H9 (cell line): ENCODE measurements around the gene DTNBP1. TPM values are rescaled to one million over a fixed set of nuclear protein-coding genes. Genes with fewer than 3 reads are reported as not detected.

Experiments
- DNase-seq: peaks from one replicate; pipeline ENCODE4 v3.0.0-alpha.2; 2017
- H2AFZ ChIP-seq: one replicate; pipeline ENCODE4 v1.6.1; 2013; ENCODE audit warnings: mild to moderate bottlenecking, low read length, control low read depth, moderate library complexity
- H2AK5ac ChIP-seq: 2 replicates; pipeline ENCODE4 v1.6.1; 2013; ENCODE audit warnings: low read length, control low read depth, mixed read lengths; ENCODE audit not compliant: insufficient read length
- H2BK120ac ChIP-seq: one replicate; pipeline ENCODE4 v1.6.1; 2013; ENCODE audit warnings: low read depth, mild to moderate bottlenecking, low read length, control low read depth, inconsistent platforms; ENCODE audit not compliant: poor library complexity, severe bottlenecking
- H2BK12ac ChIP-seq: 2 replicates; pipeline ENCODE4 v1.6.1; 2013; ENCODE audit warnings: low read length, control low read depth, mixed read lengths, low read depth; ENCODE audit not compliant: insufficient read length
- H2BK15ac ChIP-seq: 2 replicates; pipeline ENCODE4 v1.6.1; 2013; ENCODE audit warnings: low read depth, low read length, control low read depth
- H2BK20ac ChIP-seq: one replicate; pipeline ENCODE4 v1.6.1; 2013; ENCODE audit warnings: low read depth, mild to moderate bottlenecking, low read length, control low read depth, inconsistent platforms; ENCODE audit not compliant: poor library complexity, severe bottlenecking
- H2BK5ac ChIP-seq: 2 replicates; pipeline ENCODE4 v1.6.1; 2013; ENCODE audit warnings: low read length, control low read depth, mixed read lengths; ENCODE audit not compliant: insufficient read length
- H3K14ac ChIP-seq: 2 replicates; pipeline ENCODE4 v1.6.1; 2013; ENCODE audit warnings: low read length, control low read depth; ENCODE audit not compliant: insufficient read depth
- H3K18ac ChIP-seq: 2 replicates; pipeline ENCODE4 v1.6.1; 2013; ENCODE audit warnings: low read depth, mild to moderate bottlenecking, mixed read lengths, low read length, control low read depth; ENCODE audit not compliant: insufficient read length
- H3K23ac ChIP-seq: 2 replicates; pipeline ENCODE4 v1.6.1; 2013; ENCODE audit warnings: low read length, control low read depth, mixed read lengths, low read depth; ENCODE audit not compliant: insufficient read length
- H3K23me2 ChIP-seq: 2 replicates; pipeline ENCODE4 v1.6.1; 2013; ENCODE audit warnings: low read depth, mild to moderate bottlenecking, mixed read lengths, low read length, control low read depth; ENCODE audit not compliant: insufficient read length, poor library complexity, severe bottlenecking
- H3K27ac ChIP-seq: 2 replicates; pipeline ENCODE4 v1.5.1; 2013; ENCODE audit warnings: low read length, control low read depth, mixed read lengths, low read depth; ENCODE audit not compliant: insufficient read length
- H3K27me3 ChIP-seq: 2 replicates; pipeline ENCODE4 v1.6.1; 2013; ENCODE audit warnings: low read length, control low read depth, inconsistent platforms; ENCODE audit not compliant: insufficient read depth
- H3K4ac ChIP-seq: 2 replicates; pipeline ENCODE4 v1.6.1; 2013; ENCODE audit warnings: low read depth, mild to moderate bottlenecking, control low read depth, inconsistent platforms, low read length, moderate library complexity
- H3K4me1 ChIP-seq: 2 replicates; pipeline ENCODE4 v1.6.1; 2013; ENCODE audit warnings: low read length, control low read depth, inconsistent platforms; ENCODE audit not compliant: insufficient read depth
- H3K4me2 ChIP-seq: 2 replicates; pipeline ENCODE4 v1.6.1; 2013; ENCODE audit warnings: low read length, control low read depth, mixed read lengths; ENCODE audit not compliant: insufficient read length, insufficient read depth
- H3K56ac ChIP-seq: 2 replicates; pipeline ENCODE4 v1.6.1; 2013; ENCODE audit warnings: low read depth, mild to moderate bottlenecking, mixed read lengths, low read length, control low read depth; ENCODE audit not compliant: insufficient read length
- H3K79me1 ChIP-seq: 2 replicates; pipeline ENCODE4 v1.6.1; 2013; ENCODE audit warnings: low read depth, mild to moderate bottlenecking, moderate library complexity, low read length, control low read depth, inconsistent platforms; ENCODE audit not compliant: insufficient read depth, poor library complexity, severe bottlenecking
- H3K79me2 ChIP-seq: 2 replicates; pipeline ENCODE4 v1.6.1; 2013; ENCODE audit warnings: low read length, control low read depth, inconsistent platforms; ENCODE audit not compliant: insufficient read depth
- H3K9ac ChIP-seq: 2 replicates; pipeline ENCODE4 v1.6.1; 2013; ENCODE audit warnings: low read length, control low read depth, mixed read lengths; ENCODE audit not compliant: insufficient read length; ENCODE audit errors: extremely low read depth
- H3K9me3 ChIP-seq: one replicate; pipeline ENCODE4 v1.6.1; 2013; ENCODE audit warnings: low read depth, low read length, inconsistent platforms; ENCODE audit not compliant: control insufficient read depth
- H3T11ph ChIP-seq: one replicate; pipeline ENCODE4 v1.6.1; 2013; ENCODE audit warnings: mild to moderate bottlenecking, low read length, control low read depth, inconsistent platforms
- H4K20me1 ChIP-seq: one replicate; pipeline ENCODE4 v1.6.1; 2013; ENCODE audit not compliant: control insufficient read depth, insufficient read length, insufficient read depth
- H4K5ac ChIP-seq: 2 replicates; pipeline ENCODE4 v1.6.1; 2013; ENCODE audit warnings: low read depth, mild to moderate bottlenecking, mixed read lengths, low read length, control low read depth; ENCODE audit not compliant: insufficient read length
- H4K8ac ChIP-seq: replicated peaks from 2 replicates; pipeline ENCODE4 v1.6.1; 2013; ENCODE audit warnings: low read length, control low read depth, mixed read lengths, low read depth; ENCODE audit not compliant: insufficient read length
- H4K91ac ChIP-seq: 2 replicates; pipeline ENCODE4 v1.6.1; 2013; ENCODE audit warnings: low read depth, mild to moderate bottlenecking, moderate library complexity, mixed read lengths, low read length, control low read depth; ENCODE audit not compliant: insufficient read length
- H3K27ac Mint-ChIP-seq, 3 experiments: 2 replicates in 2 of 3; 3 replicates in 1 of 3; pipeline ENCODE4 v1.8.0; 2020 to 2021; ENCODE audit warnings: mixed read lengths in 3 of 3, mild to moderate bottlenecking in 1 of 3, moderate library complexity in 1 of 3
- H3K27me3 Mint-ChIP-seq: 2 replicates; pipeline ENCODE4 v1.8.0; 2021; ENCODE audit warnings: low read depth, mild to moderate bottlenecking, moderate library complexity, mixed read lengths
- H3K36me3 Mint-ChIP-seq, 3 experiments: 2 replicates in 2 of 3; 3 replicates in 1 of 3; pipeline ENCODE4 v1.8.0; 2020 to 2021; ENCODE audit warnings: low read depth in 3 of 3, mixed read lengths in 3 of 3; ENCODE audit not compliant: insufficient read depth in 1 of 3
- H3K4me1 Mint-ChIP-seq, 2 experiments: 2 replicates each; pipeline ENCODE4 v1.8.0; 2020; ENCODE audit warnings: mixed read lengths in 2 of 2
- H3K4me3 Mint-ChIP-seq, 2 experiments: 2 replicates in 1 of 2; 3 replicates in 1 of 2; pipeline ENCODE4 v1.8.0; 2020 to 2021; ENCODE audit warnings: mild to moderate bottlenecking in 2 of 2, mixed read lengths in 2 of 2, moderate library complexity in 1 of 2
- H3K9me3 Mint-ChIP-seq, 2 experiments: 2 replicates in 1 of 2; 3 replicates in 1 of 2; pipeline ENCODE4 v1.8.0; 2020; ENCODE audit warnings: mild to moderate bottlenecking in 2 of 2, mixed read lengths in 2 of 2, moderate library complexity in 1 of 2
- WGBS: extraction: QIAGEN DNeasy Blood & Tissue Kit; methylation state at CpG from one replicate; pipeline ENCODE4 v1.1.7; 2013; ENCODE audit warnings: missing lambda C conversion rate, low lambda C conversion rate, mixed read lengths; ENCODE audit not compliant: insufficient read length; ENCODE audit errors: extremely low coverage; 5-methylcytosine and 5-hydroxymethylcytosine counted together
- total RNA-seq: library from RNA; stranded (reverse); gene quantifications from 2 replicates; pipeline ENCODE4 v1.2.1, GENCODE V29; 2021
- TF ChIP-seq, protein P1 (sequence below): fragments of 200-600 bp; sonication (generic); conservative IDR thresholded peaks from 3 replicates; pipeline ENCODE4 v1.8.0; 2021; ENCODE audit warnings: antibody characterized with exemption, mild to moderate bottlenecking

DTNBP1 gene
- total RNA-seq, 1 experiment from 2014 or later, result 12.9 TPM

DNA sequence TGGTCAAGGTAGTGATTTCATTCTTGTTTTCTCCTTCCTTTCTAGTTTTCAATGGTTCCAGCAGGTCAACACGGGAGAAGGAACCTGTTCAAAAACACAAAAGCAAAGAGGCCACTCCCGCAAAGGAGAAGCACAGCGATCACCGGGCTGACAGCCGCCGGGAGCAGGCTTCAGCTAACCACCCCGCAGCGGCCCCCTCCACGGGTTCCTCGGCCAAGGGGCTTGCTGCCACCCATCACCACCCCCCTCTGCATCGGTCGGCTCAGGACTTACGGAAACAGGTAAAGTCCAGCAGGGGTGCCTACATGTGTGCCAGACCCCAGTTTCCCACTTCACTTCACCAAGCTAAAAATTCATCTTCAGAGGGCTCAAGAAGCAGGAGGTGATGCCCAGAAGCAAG, 175.6 kb downstream of the DTNBP1 start:
- H3K27ac ChIP-seq, result no peak overlapping the region
- no peaks in the 10 kb centered on the region for H4K20me1 ChIP-seq
- H3K56ac ChIP-seq, result no peak overlapping the region
- H4K5ac ChIP-seq, result no peak overlapping the region
- no peak overlapping the region for H3K4me3 Mint-ChIP-seq
- H2AK5ac ChIP-seq, result no peak overlapping the region
- H2BK5ac ChIP-seq, result no peak overlapping the region
- H3K4me2 ChIP-seq, result no peak overlapping the region
- H3K23ac ChIP-seq, result no peak overlapping the region
- no peak overlapping the region for H3K14ac ChIP-seq
- no peaks in the 10 kb centered on the region for H3K23me2 ChIP-seq
- no peak overlapping the region for H2BK12ac ChIP-seq
- peaks cover 61 to 63% of the 10 kb centered on the region in 2 experiments for H3K4me1 Mint-ChIP-seq
- H3K79me1 ChIP-seq, result peaks cover 8% of the 10 kb centered on the region
- H3K9me3 Mint-ChIP-seq, result no peaks in the 10 kb centered on the region
- H2BK20ac ChIP-seq, result no peak overlapping the region
- H3K27me3 Mint-ChIP-seq, result no peaks in the 10 kb centered on the region; the same call in 1 of the 2 replicates
- H2AFZ ChIP-seq, result no peak overlapping the region
- peak overlapping the region in 2 of 3 experiments; percentile 23 to 30; a peak in 2 of 7 replicates for H3K27ac Mint-ChIP-seq
- no peak overlapping the region for H3K18ac ChIP-seq
- H2BK120ac ChIP-seq, result no peak overlapping the region
- whole genome bisulfite sequencing, result no CpG with 5 or more reads among the region's 13 CpGs
- H3K36me3 Mint-ChIP-seq, result peaks cover 27 to 46% (median 38%) of the 10 kb centered on the region in 3 experiments
- H4K8ac ChIP-seq, result no peak overlapping the region
- H3K79me2 ChIP-seq, result peaks cover 42% of the 10 kb centered on the region
- peak; percentile 22 for DNase-seq
- no peak overlapping the region for H3K9ac ChIP-seq
- no peak overlapping the region for H4K91ac ChIP-seq
- no peak overlapping the region for H3T11ph ChIP-seq
- no peaks in the 10 kb centered on the region for H3K27me3 ChIP-seq
- no peaks in the 10 kb centered on the region for H3K9me3 ChIP-seq
- no peak overlapping the region for H3K4ac ChIP-seq
- no peak overlapping the region for H2BK15ac ChIP-seq
- H3K4me1 ChIP-seq, result peaks cover 31% of the 10 kb centered on the region
- TF ChIP-seq, protein P1, sequence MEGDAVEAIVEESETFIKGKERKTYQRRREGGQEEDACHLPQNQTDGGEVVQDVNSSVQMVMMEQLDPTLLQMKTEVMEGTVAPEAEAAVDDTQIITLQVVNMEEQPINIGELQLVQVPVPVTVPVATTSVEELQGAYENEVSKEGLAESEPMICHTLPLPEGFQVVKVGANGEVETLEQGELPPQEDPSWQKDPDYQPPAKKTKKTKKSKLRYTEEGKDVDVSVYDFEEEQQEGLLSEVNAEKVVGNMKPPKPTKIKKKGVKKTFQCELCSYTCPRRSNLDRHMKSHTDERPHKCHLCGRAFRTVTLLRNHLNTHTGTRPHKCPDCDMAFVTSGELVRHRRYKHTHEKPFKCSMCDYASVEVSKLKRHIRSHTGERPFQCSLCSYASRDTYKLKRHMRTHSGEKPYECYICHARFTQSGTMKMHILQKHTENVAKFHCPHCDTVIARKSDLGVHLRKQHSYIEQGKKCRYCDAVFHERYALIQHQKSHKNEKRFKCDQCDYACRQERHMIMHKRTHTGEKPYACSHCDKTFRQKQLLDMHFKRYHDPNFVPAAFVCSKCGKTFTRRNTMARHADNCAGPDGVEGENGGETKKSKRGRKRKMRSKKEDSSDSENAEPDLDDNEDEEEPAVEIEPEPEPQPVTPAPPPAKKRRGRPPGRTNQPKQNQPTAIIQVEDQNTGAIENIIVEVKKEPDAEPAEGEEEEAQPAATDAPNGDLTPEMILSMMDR, result no peak
